ENCODE data around the gene HOXA3. TPM values are rescaled to one million over a fixed set of nuclear protein-coding genes. Genes with fewer than 3 reads are reported as not detected.

HOXA3 gene
- total RNA-seq, 2 donors from 2014 or later = not detected

DNA sequence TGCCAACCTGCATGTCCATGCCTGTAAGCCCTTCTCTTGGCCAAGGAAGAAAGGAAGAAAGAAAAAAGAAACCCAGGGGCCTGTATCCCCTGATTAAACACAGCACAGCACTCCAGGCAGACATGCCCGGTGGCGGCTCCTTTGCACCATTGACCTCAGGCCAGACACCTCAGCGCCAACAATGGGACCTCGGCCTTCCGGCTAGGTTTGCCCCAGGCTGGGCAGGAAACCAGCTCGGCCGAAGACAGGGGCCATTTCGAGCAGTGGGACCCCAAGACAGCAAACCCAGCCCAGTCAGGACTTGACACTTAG is 18.9 kb upstream of the HOXA3 start:
- Mint-ChIP-seq H3K36me3 (ENCODE audit: insufficient read depth in 2 of 2) (peaks cover 2 to 3% of the 10 kb centered on the region in 2 donors), H3K27me3 (ENCODE audit: low read depth) (peaks cover 72% of the 10 kb centered on the region), H3K27ac (no peak overlapping the region), H3K9me3 (no peaks in the 10 kb centered on the region), H3K4me1 (ENCODE audit: low read depth) (peaks cover 34% of the 10 kb centered on the region), H3K4me3 (peak overlapping the region; percentile 5 to 72)
- no peak for ATAC-seq (replicated peaks in 1 of 2)
- no peak for DNase-seq

- Mint-ChIP-seq H3K4me3 (peak overlapping the region; percentile 2 to 5), H3K9me3 (no peaks in the 10 kb centered on the region), H3K27ac (peak overlapping the region; percentile 76), H3K4me1 (ENCODE audit: low read depth) (peaks cover 38% of the 10 kb centered on the region), H3K27me3 (ENCODE audit: low read depth) (peaks cover 73% of the 10 kb centered on the region), H3K36me3 (ENCODE audit: insufficient read depth in 2 of 2) (peaks cover 2 to 3% of the 10 kb centered on the region in 2 donors)
- ATAC-seq (replicated peaks in 1 of 2) (no peak), DNase-seq (no peak)
Observed at GRCh38 chr7:27170426-27171324, 18.3 kb upstream of the HOXA3 start.

- Mint-ChIP-seq H3K4me1 (ENCODE audit: low read depth) (peaks cover 41% of the 10 kb centered on the region), H3K27me3 (ENCODE audit: low read depth) (peaks cover 67% of the 10 kb centered on the region), H3K36me3 (ENCODE audit: insufficient read depth in 2 of 2) (peaks cover 2 to 3% of the 10 kb centered on the region in 2 donors), H3K4me3 (peak overlapping the region; percentile 40 to 69), H3K27ac (peak overlapping the region; percentile 76), H3K9me3 (no peaks in the 10 kb centered on the region)
- no peak for ATAC-seq (replicated peaks in 1 of 2)
- DNase-seq = no peak
Observed at GRCh38 chr7:27169658-27170425, 17.5 kb upstream of the HOXA3 start.

DNA sequence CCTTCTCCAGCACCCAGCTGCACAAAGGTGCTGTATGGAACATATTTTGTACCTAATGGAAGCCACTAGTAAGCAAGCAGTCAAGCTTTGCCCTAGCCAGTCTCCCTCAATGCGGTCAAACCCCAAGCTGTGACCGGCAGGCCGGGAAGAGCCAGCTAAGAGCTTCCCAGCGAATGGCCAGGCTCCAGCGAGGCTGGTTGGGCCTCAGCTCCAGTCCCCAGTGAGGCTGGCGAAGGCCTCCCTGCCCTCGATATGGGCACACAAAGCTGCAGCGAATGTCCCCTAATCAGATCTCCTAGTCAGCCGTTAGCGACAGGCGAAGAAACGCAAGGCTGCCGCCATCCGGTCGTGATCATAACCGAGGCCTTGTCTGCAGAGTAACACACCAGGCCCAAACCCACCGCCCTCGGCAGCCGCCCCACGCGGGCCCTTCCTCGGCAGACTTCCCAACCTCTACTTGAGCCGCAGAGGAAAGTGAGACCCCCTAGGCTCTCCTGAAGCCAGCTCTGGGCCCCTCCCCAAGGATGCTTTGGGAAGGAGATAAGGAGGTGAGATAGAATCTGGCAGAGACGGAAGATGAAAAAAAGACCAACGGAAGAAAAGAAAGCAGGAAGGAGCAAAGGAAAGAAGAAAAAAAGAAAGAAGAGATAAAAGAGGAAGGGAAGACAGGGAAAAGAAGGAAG is 16.0 kb upstream of the HOXA3 start:
- Mint-ChIP-seq H3K27me3 (ENCODE audit: low read depth) (peaks cover 73% of the 10 kb centered on the region), H3K27ac (peak overlapping the region; percentile 44), H3K36me3 (ENCODE audit: insufficient read depth in 2 of 2) (peaks cover 2 to 3% of the 10 kb centered on the region in 2 donors), H3K9me3 (no peaks in the 10 kb centered on the region), H3K4me1 (ENCODE audit: low read depth) (peaks cover 41% of the 10 kb centered on the region), H3K4me3 (peak overlapping the region; percentile 31 to 66)
- ATAC-seq (replicated peaks in 1 of 2) (peak in 1 of 2 donors; percentile 47), DNase-seq (peak; percentile 53 to 65)

- peak overlapping the region; percentile 41 for H3K27ac Mint-ChIP-seq
- no peaks in the 10 kb centered on the region for H3K9me3 Mint-ChIP-seq
- ATAC-seq (replicated peaks in 1 of 2) (no peak), DNase-seq (no peak)
- peaks cover 41% of the 10 kb centered on the region for H3K4me1 Mint-ChIP-seq (ENCODE audit: low read depth)
- H3K27me3 Mint-ChIP-seq (ENCODE audit: low read depth) = peaks cover 78% of the 10 kb centered on the region
- no peak overlapping the region for H3K4me3 Mint-ChIP-seq
- H3K36me3 Mint-ChIP-seq (ENCODE audit: insufficient read depth in 2 of 2) = peaks cover 2 to 3% of the 10 kb centered on the region in 2 donors
Observed at GRCh38 chr7:27167916-27168264, 15.5 kb upstream of the HOXA3 start.

DNA sequence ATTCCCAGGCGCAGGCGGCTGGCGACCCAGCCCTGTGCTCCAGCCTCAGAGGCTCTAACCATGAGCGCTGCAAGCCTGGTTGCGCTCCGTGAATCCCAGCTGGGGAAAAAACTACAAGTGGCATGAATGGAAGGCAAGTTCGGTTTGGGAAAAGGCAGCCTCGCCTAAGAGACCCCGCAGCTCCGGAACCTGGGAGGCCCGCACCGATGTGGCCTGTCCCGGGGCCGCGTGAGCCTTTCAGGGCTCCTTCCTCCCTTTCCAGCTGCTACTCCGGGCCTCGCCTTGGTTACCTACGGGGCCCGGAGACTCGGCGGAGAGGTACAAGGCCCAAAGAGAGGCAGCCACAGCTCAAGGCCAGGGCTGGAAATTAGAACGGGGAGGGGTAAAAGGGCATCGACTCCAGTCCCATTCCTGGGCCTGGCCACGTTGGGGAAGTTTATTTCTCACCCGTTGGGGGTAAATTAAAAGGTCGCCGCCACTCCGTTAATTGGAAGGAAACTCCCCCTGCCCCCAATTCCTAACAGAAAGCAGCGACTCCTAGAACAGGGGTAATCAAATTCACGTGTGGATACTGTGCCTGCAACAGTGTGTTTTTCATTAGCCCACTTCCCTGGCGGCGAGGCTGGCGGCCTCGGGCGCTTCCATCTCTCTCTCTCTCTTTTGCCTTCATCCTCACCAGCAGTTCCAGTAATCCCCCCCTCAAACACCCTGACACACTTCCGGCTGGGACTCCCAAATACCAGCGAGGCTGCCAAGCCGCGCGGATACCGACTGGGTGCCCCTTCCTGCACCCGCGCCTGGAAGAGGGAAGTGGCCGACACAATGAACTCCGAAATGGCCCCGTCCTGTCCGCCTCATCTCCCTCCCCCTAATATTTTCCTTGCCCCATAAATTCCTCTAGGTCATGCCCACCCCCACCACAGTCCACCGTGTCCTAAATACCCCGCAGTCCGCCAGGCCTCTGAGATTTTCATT is 14.4 kb upstream of the HOXA3 start:
- Mint-ChIP-seq H3K27me3 (ENCODE audit: low read depth) (peaks cover 81% of the 10 kb centered on the region), H3K4me3 (peak overlapping the region; percentile 16 to 47), H3K27ac (peak overlapping the region; percentile 41), H3K9me3 (no peaks in the 10 kb centered on the region), H3K4me1 (ENCODE audit: low read depth) (peaks cover 33% of the 10 kb centered on the region), H3K36me3 (ENCODE audit: insufficient read depth in 2 of 2) (peaks cover 0 to 3% of the 10 kb centered on the region in 2 donors)
- ATAC-seq (replicated peaks in 1 of 2) (no peak), DNase-seq (no peak)

- DNase-seq = no peak
- Mint-ChIP-seq H3K4me1 (ENCODE audit: low read depth) (peaks cover 27% of the 10 kb centered on the region), H3K27ac (peak overlapping the region; percentile 68)
Observed at GRCh38 chr7:27165996-27166530, 13.7 kb upstream of the HOXA3 start.

DNA sequence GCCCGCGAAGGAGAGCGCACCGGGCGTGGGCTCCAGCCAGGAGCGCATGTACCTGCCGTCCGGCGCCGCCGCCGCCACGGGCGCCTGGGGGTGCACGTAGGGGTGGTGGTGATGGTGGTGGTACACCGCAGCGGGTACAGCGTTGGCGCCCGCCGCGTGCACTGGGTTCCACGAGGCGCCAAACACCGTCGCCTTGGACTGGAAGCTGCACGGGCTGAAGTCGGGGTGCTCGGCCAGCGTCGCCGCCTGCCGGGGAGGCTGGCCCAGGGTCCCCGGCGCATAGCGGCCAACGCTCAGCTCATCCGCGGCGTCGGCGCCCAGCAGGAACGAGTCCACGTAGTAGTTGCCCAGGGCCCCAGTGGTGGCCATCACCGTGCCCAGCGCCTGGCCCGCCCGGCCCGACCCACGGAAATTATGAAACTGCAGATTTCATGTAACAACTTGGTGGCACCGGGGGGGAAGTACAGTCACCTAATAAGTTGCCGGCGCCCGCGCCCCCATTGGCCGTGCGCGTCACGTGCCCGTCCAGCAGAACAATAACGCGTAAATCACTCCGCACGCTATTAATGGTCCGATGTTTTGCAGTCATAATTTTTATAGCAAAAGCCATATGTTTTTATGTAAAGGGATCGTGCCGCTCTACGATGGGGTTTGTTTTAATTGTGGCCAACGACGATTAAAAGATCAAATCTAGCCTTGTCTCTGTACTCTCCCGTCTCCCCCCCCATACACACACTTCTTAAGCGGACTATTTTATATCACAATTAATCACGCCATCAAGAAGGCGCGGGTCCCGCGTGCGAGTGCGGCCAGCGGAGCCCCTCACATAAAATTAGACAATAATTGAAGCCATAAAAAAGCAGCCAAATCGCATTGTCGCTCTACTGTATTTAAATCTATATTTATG is 13.0 kb upstream of the HOXA3 start, which contains the start of gene HOXA9:
TSS of gene HOXA9 (minus strand) at position 449 of the 907 bp plus-strand sequence. CDS start at position 369, 80 bp downstream.
- Mint-ChIP-seq H3K4me1 (ENCODE audit: low read depth) (peaks cover 28% of the 10 kb centered on the region), H3K4me3 (peak within 1 kb of the TSS; percentile 65 to 67), H3K27me3 (ENCODE audit: low read depth) (peaks cover 69% of the 10 kb centered on the region), H3K9me3 (no peaks in the 10 kb centered on the region), H3K27ac (peak within 1 kb of the TSS; percentile 76), H3K36me3 (ENCODE audit: insufficient read depth in 2 of 2) (peaks cover 0 to 3% of the 10 kb centered on the region in 2 donors)
- ATAC-seq (replicated peaks in 1 of 2) (no peak), DNase-seq (no peak)

More at GRCh38 chr7:27165996-27166530, 13.7 kb upstream of the HOXA3 start:
- H3K36me3 Mint-ChIP-seq (ENCODE audit: insufficient read depth in 2 of 2) = peaks cover 0 to 3% of the 10 kb centered on the region in 2 donors
- no peak for ATAC-seq (replicated peaks in 1 of 2)
- H3K27me3 Mint-ChIP-seq (ENCODE audit: low read depth) = peaks cover 74% of the 10 kb centered on the region
- no peaks in the 10 kb centered on the region for H3K9me3 Mint-ChIP-seq
- H3K4me3 Mint-ChIP-seq = peak overlapping the region; percentile 65 to 67

GRCh38 chr7:27164367-27165088 is 12.1 kb upstream of the HOXA3 start:
- DNase-seq = no peak
- Mint-ChIP-seq H3K4me3 (peak overlapping the region; percentile 65), H3K9me3 (no peaks in the 10 kb centered on the region)

DNA sequence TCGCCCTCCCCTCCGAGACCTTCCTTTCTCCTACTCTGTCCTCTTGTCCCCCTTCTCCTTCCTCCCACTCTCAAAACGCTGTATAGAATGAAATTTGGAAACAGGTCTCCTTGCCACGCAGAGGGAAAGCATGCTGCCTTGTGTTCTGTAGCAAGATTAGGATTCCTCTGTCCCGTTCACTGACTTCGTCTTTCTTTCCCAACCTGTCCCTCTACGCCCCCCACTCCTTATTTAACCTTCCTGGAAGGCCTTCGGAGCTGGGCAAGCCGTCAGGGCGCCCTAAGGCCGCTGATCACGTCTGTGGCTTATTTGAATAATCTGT is 11.6 kb upstream of the HOXA3 start:
- peaks cover 35% of the 10 kb centered on the region for H3K4me1 Mint-ChIP-seq (ENCODE audit: low read depth)
- peaks cover 77% of the 10 kb centered on the region for H3K27me3 Mint-ChIP-seq (ENCODE audit: low read depth)
- H3K36me3 Mint-ChIP-seq (ENCODE audit: insufficient read depth in 2 of 2) = peaks cover 0 to 3% of the 10 kb centered on the region in 2 donors
- no peak overlapping the region for H3K27ac Mint-ChIP-seq
- H3K4me3 Mint-ChIP-seq = peak overlapping the region; percentile 29 to 65
- DNase-seq (no peak), ATAC-seq (replicated peaks in 1 of 2) (no peak)
- no peaks in the 10 kb centered on the region for H3K9me3 Mint-ChIP-seq

More at GRCh38 chr7:27164367-27165088, 12.1 kb upstream of the HOXA3 start:
- peaks cover 74% of the 10 kb centered on the region for H3K27me3 Mint-ChIP-seq (ENCODE audit: low read depth)
- peaks cover 34% of the 10 kb centered on the region for H3K4me1 Mint-ChIP-seq (ENCODE audit: low read depth)
- peak overlapping the region; percentile 76 for H3K27ac Mint-ChIP-seq
- H3K36me3 Mint-ChIP-seq (ENCODE audit: insufficient read depth in 2 of 2) = peaks cover 0 to 3% of the 10 kb centered on the region in 2 donors
- ATAC-seq (replicated peaks in 1 of 2) = no peak

Data from activated T-cell treated with anti-CD3 and anti-CD28 coated beads, Interleukin-2, amount 50 U/mL, for 72 hours (primary cell).